ENCODE measurements around the gene SAP30L. TPM values are rescaled to one million over a fixed set of nuclear protein-coding genes. Genes with fewer than 3 reads are reported as not detected.
A peak's percentile ranks its signal among the peaks of the same experiment; 100 is the strongest.

The SAP30L gene
- total RNA-seq, 1 experiment from 2014 or later, result 22.4 TPM

- no peak for DNase-seq (ENCODE audit: low spot score)
These were observed 18.6 kb downstream of the SAP30L start for GRCh38 chr5:154464438-154464837.

GRCh38 chr5:154465169-154465568, 19.4 kb downstream of the SAP30L start:
- DNase-seq (ENCODE audit: low spot score), result peak; percentile 57

- no peak for DNase-seq (ENCODE audit: low spot score)
These were observed 20.4 kb downstream of the SAP30L start for GRCh38 chr5:154466147-154466546.

- DNase-seq (ENCODE audit: low spot score), result no peak
These were observed 20.9 kb downstream of the SAP30L start for GRCh38 chr5:154466671-154467070.

GRCh38 chr5:154467655-154468354, 22.0 kb downstream of the SAP30L start:
- DNase-seq (ENCODE audit: low spot score), result peak; percentile 68

- DNase-seq (ENCODE audit: low spot score), result no peak
These were observed 24.3 kb downstream of the SAP30L start for GRCh38 chr5:154470137-154470536.

- no peak for DNase-seq (ENCODE audit: low spot score)
These were observed 25.4 kb downstream of the SAP30L start for GRCh38 chr5:154470947-154471870.

GRCh38 chr5:154472871-154473580, 27.2 kb downstream of the SAP30L start:
- no peak for DNase-seq (ENCODE audit: low spot score)

- no peak for DNase-seq (ENCODE audit: low spot score)
These were observed 27.9 kb downstream of the SAP30L start for GRCh38 chr5:154473581-154474283.

- DNase-seq (ENCODE audit: low spot score), result no peak
These were observed 28.9 kb downstream of the SAP30L start for GRCh38 chr5:154474396-154475334.

GRCh38 chr5:154475591-154476353, 30.0 kb downstream of the SAP30L start:
- DNase-seq (ENCODE audit: low spot score), result no peak

- no peak for DNase-seq (ENCODE audit: low spot score)
These were observed 30.8 kb downstream of the SAP30L start for GRCh38 chr5:154476354-154477205.

- DNase-seq (ENCODE audit: low spot score), result no peak
These were observed 31.8 kb downstream of the SAP30L start for GRCh38 chr5:154477382-154478223.

GRCh38 chr5:154478224-154478565, 32.4 kb downstream of the SAP30L start, which contains the start of gene HAND1:
Gene HAND1 (minus strand): TSS chr5:154478227. CDS start chr5:154478008, 219 bp downstream.
- no peak for DNase-seq (ENCODE audit: low spot score)

GRCh38 chr5:154478752-154479159, 33.0 kb downstream of the SAP30L start:
- no peak for DNase-seq (ENCODE audit: low spot score)

- no peak for DNase-seq (ENCODE audit: low spot score)
These were observed 33.6 kb downstream of the SAP30L start for GRCh38 chr5:154479160-154479943.

All from A172 (cell line).